ENCODE measurements around the gene NUBP2. TPM values are rescaled to one million over a fixed set of nuclear protein-coding genes. Genes with fewer than 3 reads are reported as not detected.

NUBP2 gene
- total RNA-seq, 1 donor from 2014 or later: 53.7 TPM

DNA sequence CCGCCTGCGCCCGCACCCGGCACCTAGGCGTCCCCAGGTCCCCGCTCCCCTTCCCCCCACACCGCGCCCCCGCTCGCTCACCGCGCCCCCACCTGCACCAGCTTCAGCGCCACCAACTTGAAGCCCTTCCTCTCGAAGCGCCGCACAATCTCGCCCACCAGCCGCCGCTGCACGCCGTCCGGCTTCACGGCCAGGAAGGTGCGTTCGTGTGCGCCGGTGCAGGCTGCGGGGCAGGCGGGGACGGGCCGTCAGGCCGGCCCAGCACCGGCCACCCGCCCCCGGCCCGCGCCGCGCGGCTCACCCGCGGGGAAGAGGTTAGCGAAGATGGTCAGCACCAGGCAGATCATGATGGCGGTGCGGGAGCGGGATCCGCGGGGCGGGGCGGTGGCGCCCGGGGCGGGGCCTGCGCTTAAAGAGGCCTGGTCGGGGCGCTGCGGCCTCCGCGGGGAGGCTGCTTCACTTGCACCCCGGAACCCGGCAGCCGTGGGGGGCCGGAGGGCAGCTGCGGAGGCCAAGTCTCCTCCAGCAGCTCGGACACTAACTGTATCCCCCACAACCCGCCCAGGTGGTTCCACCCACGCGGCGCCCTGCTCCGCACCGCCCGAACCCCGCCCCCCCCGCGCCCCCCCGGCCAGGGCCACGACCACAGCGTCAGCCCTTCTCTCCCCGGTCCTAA lies 11.4 kb upstream of the NUBP2 start, which contains the start of gene NME3:
Gene NME3, minus strand, starts transcription at position 356 of the 676 bp plus-strand sequence. Its CDS starts 9 bp downstream, at position 347.
- intact Hi-C loops (cut with micrococcal nuclease): loop anchor here (1.0 to 10.0 kb wide), 6 partner anchors 64 to 901 kb away; partner anchors contain the start of genes TMEM204 and UQCC4

GRCh38 chr16:1771864-1772361 lies 10.8 kb upstream of the NUBP2 start:
- intact Hi-C loops (cut with micrococcal nuclease): loop anchor here (1.0 to 10.0 kb wide), 10 partner anchors 55 to 900 kb away; partner anchors contain the start of genes CLCN7, CRAMP1, FAHD1 and HAGH

GRCh38 chr16:1772362-1772907 lies 10.3 kb upstream of the NUBP2 start, which contains the start of gene EME2:
Gene EME2, plus strand, starts transcription at chr16:1772810. Its CDS starts 418 bp downstream, at chr16:1773228.
- intact Hi-C loops (cut with micrococcal nuclease): loop anchor here (2.0 to 10.0 kb wide), 8 partner anchors 54 to 900 kb away; partner anchors contain the start of genes CLCN7, CRAMP1, FAHD1 and HAGH

GRCh38 chr16:1772908-1773702 lies 9.7 kb upstream of the NUBP2 start, which contains the start of gene MRPS34:
Gene MRPS34, minus strand, starts transcription at chr16:1773134. Its CDS starts 15 bp downstream, at chr16:1773119.
- intact Hi-C loops (cut with micrococcal nuclease): loop anchor here (1.0 to 10.0 kb wide), 10 partner anchors 9 to 899 kb away; partner anchors contain the start of genes CLCN7, CRAMP1, FAHD1 and HAGH

- intact Hi-C loops (cut with micrococcal nuclease): loop anchor here (1.0 to 10.0 kb wide), 10 partner anchors 8 to 898 kb away; partner anchors contain the start of genes CLCN7, CRAMP1, FAHD1 and HAGH
Measured at GRCh38 chr16:1773703-1774447, 8.9 kb upstream of the NUBP2 start.

GRCh38 chr16:1774448-1774780 lies 8.3 kb upstream of the NUBP2 start:
- intact Hi-C loops (cut with micrococcal nuclease): loop anchor here (5.0 to 10.0 kb wide), 4 partner anchors 240 to 898 kb away; partner anchors contain the start of gene TMEM204

GRCh38 chr16:1775006-1775845 lies 7.5 kb upstream of the NUBP2 start:
- intact Hi-C loops (cut with micrococcal nuclease): loop anchor here (10.0 kb wide), 1 partner anchor 240 kb away; the partner anchor contains the start of gene TMEM204

DNA sequence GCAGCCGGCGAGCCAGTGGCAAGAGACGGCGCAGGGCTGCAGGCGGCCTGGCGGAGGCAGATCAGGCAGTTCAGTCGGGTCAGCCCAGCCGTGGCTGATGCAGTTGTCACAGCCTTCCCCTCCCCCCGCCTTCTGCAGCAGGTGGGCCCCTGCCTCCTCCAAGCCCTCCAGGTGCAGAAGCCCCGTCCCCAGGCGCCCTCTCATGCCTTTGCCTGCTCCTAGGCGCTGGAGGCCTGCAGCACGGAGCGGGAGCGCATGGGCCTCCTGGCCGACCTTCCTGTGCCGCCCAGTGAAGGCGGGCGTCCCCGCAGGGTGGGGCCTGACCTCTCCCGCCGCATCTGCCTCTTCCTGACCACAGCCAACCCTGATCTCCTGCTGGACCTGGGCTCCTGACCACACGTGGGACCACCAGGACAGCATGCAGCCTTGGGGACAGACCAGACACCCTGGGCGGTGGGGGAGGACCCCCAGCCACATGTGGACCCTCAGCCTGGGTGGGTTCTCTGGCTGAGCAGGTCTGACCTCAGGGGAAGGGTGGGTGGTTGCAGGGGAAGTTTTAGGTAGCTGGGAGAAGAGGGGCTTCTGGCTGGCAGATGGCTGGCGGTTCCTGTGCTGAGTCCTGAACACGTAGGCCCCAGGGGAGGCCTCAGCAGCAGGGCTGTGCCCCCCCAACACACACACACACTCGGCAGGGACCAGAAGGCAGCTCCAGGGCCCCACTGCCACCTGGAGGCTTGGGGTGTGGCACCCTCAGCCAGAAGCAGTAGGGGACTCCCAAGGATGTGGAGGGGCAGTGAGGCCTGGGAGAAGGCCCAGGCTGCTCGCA lies 6.7 kb upstream of the NUBP2 start:
- intact Hi-C loops (cut with micrococcal nuclease): loop anchor here (10.0 kb wide), 1 partner anchor 241 kb away; the partner anchor contains the start of gene TMEM204

DNA sequence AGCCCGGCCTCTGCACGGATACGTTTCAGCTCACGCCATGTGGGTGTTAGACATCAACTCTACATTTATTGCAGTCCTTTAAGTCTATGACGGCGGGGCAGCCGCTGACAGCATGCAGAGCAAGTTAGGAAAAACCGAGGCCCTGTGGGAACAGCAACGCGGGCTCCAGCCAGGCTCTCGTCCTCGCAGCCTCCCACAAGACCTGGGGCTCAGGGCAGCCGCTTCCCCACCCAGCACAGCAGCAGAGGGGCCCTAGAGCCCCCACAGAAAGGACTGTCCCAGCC lies 6.1 kb upstream of the NUBP2 start:
- intact Hi-C loops (cut with micrococcal nuclease): loop anchor here (10.0 kb wide), 1 partner anchor 242 kb away; the partner anchor contains the start of gene TMEM204

GRCh38 chr16:1776991-1777374 lies 5.8 kb upstream of the NUBP2 start:
- intact Hi-C loops (cut with micrococcal nuclease): loop anchor here (10.0 kb wide), 1 partner anchor 242 kb away; the partner anchor contains the start of gene TMEM204

- intact Hi-C loops (cut with micrococcal nuclease): loop anchor here (10.0 kb wide), 1 partner anchor 243 kb away; the partner anchor contains the start of gene TMEM204
Measured at GRCh38 chr16:1777375-1778199, 5.2 kb upstream of the NUBP2 start.

DNA sequence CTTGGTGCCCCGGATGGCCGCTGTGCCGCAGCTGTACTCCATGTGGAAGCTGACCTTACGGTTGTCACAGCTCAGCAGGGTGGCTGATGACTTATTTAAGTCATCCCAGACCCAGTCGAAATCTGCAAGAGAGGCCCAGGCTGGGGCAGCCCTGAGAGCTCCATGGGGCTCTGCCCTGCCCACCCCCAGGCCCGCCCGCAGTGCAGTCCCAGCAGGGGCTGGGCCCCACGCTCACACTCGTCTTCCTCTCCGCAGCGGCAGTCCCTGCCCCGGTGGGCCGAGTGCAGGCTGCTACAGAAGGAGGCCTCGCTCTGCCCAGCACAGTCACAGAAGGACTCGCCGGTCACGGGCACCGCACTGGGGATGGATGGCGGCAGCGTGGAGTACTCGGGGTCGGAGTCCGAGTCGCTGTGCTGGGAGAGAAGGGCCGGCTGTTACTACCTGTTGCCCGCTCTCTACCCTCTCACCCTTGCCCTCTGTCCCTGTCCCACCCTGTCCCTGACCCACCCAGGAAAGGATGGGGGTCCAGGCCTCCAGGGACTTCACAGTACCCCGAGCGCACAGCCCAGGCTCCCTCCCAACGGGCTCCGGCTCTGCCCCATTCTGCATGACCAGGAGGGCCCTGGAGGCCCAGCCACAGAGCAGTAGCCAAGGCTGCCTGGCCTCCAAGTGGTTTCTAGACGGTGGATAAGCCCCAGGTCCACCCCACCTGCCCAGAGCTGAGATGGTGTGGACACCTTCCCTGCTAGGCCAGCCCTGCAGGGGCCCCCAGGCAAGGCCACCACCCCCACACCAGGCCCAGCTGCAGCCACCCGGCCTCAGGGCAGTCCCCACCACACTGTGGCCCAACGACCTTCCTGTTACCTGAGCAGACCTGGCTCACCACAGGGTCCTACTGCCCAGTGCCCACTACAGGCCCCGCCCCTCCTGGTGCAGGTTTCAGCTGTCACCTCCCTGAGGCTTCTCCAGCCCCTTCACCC lies 4.3 kb upstream of the NUBP2 start:
- intact Hi-C loops (cut with micrococcal nuclease): loop anchor here (10.0 kb wide), 1 partner anchor 244 kb away; the partner anchor contains the start of gene TMEM204

- intact Hi-C loops (cut with micrococcal nuclease): loop anchor here (10.0 kb wide), 1 partner anchor 244 kb away; the partner anchor contains the start of gene TMEM204
Measured at GRCh38 chr16:1779234-1779701, 3.5 kb upstream of the NUBP2 start.

GRCh38 chr16:1779741-1780676 lies 2.8 kb upstream of the NUBP2 start:
- intact Hi-C loops (cut with micrococcal nuclease): loop anchor here (10.0 kb wide), 1 partner anchor 245 kb away; the partner anchor contains the start of gene TMEM204

DNA sequence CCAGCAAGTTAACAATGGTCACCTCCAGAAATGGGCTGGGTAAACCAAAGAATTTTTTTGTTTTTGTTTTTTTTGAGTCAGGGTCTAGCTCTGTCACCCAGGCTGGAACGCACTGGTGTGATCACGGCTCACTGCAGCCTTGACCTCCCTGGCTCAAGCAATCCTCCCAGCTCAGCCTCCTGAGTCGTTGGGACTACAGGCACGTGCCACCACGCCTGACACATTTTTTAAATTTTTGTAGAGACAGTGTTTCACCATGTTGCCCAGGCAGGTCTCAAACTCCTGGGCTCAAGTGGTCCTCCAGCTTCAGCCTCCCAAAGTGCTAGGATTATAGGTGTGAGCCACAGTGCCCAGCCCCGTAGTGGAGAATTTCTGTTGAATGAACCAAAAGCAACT lies 2.1 kb upstream of the NUBP2 start:
- intact Hi-C loops (cut with micrococcal nuclease): no loop called here

Measured in T-helper 1 cell treated with Interleukin-12 subunit alpha and Interleukin-12 subunit beta and Interleukin-4 antibody, amounts not matched to agents 30 ng/mL and 1 ng/mL, for 36 hours (primary cell).